ENCODE results near the gene MIPOL1.

GRCh38 chr14:37195327-37195726 is 2.4 kb upstream of the MIPOL1 start:
- TF ChIP-seq POLR2A (IDR thresholded peaks at IDR 0.05), result no peak
- TF ChIP-seq, protein P1, sequence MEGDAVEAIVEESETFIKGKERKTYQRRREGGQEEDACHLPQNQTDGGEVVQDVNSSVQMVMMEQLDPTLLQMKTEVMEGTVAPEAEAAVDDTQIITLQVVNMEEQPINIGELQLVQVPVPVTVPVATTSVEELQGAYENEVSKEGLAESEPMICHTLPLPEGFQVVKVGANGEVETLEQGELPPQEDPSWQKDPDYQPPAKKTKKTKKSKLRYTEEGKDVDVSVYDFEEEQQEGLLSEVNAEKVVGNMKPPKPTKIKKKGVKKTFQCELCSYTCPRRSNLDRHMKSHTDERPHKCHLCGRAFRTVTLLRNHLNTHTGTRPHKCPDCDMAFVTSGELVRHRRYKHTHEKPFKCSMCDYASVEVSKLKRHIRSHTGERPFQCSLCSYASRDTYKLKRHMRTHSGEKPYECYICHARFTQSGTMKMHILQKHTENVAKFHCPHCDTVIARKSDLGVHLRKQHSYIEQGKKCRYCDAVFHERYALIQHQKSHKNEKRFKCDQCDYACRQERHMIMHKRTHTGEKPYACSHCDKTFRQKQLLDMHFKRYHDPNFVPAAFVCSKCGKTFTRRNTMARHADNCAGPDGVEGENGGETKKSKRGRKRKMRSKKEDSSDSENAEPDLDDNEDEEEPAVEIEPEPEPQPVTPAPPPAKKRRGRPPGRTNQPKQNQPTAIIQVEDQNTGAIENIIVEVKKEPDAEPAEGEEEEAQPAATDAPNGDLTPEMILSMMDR (IDR thresholded peaks at IDR 0.05), result no peak
